Vagina (tissue), 2 donors: ENCODE measurements around the gene DPYSL5.

Experiments used
- POLR2AphosphoS5 ChIP-seq, 2 donors: sonication (generic); formaldehyde crosslinking; IDR thresholded peaks; one replicate each; pipeline ENCODE4 v1.9.0; 2017; ENCODE audit warnings: antibody characterized with exemption in 2 of 2, mild to moderate bottlenecking in 2 of 2, low read depth in 1 of 2; ENCODE audit not compliant: insufficient read depth in 1 of 2
- TF ChIP-seq, protein P1 (sequence below), 3 experiments: fragments of 450-650 bp in 2 of 3; fragments of 200-600 bp in 1 of 3; sonication (generic) in 1 of 3; IDR thresholded peaks; one replicate each; pipeline ENCODE4 v1.5.1; 2017 to 2019; ENCODE audit warnings: antibody characterized with exemption in 3 of 3, mild to moderate bottlenecking in 2 of 3, moderate library complexity in 2 of 3

DNA sequence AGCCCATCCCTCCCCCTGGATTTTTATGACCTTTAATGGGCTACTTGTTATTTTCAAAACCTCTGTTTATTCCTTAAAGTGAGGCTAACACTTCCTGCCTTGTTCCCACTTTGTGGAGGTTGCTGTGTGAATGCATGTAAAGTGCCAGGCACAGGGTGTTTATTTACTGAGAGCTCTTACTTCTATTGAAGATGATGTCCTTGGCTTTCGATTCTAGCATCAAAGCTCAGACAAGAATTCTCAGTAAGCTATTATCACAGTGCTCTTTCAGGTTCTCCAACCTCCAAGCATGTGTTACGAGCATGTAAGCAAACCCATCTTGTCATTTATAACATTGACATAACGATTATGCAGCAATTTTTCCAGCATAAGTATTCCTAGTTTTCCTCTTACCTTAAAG, 44.2 kb downstream of the DPYSL5 start:
- TF ChIP-seq, protein P1, sequence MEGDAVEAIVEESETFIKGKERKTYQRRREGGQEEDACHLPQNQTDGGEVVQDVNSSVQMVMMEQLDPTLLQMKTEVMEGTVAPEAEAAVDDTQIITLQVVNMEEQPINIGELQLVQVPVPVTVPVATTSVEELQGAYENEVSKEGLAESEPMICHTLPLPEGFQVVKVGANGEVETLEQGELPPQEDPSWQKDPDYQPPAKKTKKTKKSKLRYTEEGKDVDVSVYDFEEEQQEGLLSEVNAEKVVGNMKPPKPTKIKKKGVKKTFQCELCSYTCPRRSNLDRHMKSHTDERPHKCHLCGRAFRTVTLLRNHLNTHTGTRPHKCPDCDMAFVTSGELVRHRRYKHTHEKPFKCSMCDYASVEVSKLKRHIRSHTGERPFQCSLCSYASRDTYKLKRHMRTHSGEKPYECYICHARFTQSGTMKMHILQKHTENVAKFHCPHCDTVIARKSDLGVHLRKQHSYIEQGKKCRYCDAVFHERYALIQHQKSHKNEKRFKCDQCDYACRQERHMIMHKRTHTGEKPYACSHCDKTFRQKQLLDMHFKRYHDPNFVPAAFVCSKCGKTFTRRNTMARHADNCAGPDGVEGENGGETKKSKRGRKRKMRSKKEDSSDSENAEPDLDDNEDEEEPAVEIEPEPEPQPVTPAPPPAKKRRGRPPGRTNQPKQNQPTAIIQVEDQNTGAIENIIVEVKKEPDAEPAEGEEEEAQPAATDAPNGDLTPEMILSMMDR (IDR thresholded peaks at IDR 0.05): no peak
- no peak for TF ChIP-seq POLR2AphosphoS5 (IDR thresholded peaks at IDR 0.05; ENCODE audit: insufficient read depth in 1 of 2, low read depth in 1 of 2)
